Mesendoderm (in vitro differentiated cells): ENCODE measurements around the gene IARS1.

Source experiments
- DNase-seq: peaks from one replicate; pipeline ENCODE4 v3.0.0; 2013
- H2AK5ac ChIP-seq: 2 replicates; pipeline ENCODE4 v1.6.1; 2013; ENCODE audit warnings: low read length, inconsistent platforms
- H2BK120ac ChIP-seq: 2 replicates; pipeline ENCODE4 v1.6.1; 2013; ENCODE audit warnings: low read depth, mild to moderate bottlenecking, low read length, moderate library complexity, mixed read lengths
- H2BK15ac ChIP-seq: replicated peaks from 2 replicates; pipeline ENCODE4 v1.6.1; 2013; ENCODE audit warnings: low read depth, mild to moderate bottlenecking, moderate library complexity
- H2BK5ac ChIP-seq: 2 replicates; pipeline ENCODE4 v1.6.1; 2013; ENCODE audit warnings: low read length, inconsistent platforms
- H3K18ac ChIP-seq: 2 replicates; pipeline ENCODE4 v1.6.1; 2013; ENCODE audit warnings: mild to moderate bottlenecking, low read length, mixed read lengths
- H3K23ac ChIP-seq: one replicate; pipeline ENCODE4 v1.6.1; 2013; ENCODE audit warnings: low read length
- H3K27ac ChIP-seq: 2 replicates; pipeline ENCODE4 v1.5.1; 2013; ENCODE audit warnings: low read depth, mild to moderate bottlenecking, inconsistent platforms, low read length, moderate library complexity
- H3K27me3 ChIP-seq: 2 replicates; pipeline ENCODE4 v1.6.1; 2013; ENCODE audit warnings: low read length, control low read depth, mild to moderate bottlenecking, inconsistent platforms; ENCODE audit not compliant: insufficient read depth, poor library complexity
- H3K36me3 ChIP-seq: 2 replicates; pipeline ENCODE4 v1.6.1; 2013; ENCODE audit warnings: low read length, inconsistent platforms; ENCODE audit not compliant: control insufficient read depth, insufficient read depth
- H3K4ac ChIP-seq: one replicate; pipeline ENCODE4 v1.6.1; 2013; ENCODE audit warnings: low read depth, mild to moderate bottlenecking, low read length, moderate library complexity
- H3K4me1 ChIP-seq: 2 replicates; pipeline ENCODE4 v1.6.1; 2013; ENCODE audit warnings: low read depth, low read length, inconsistent platforms; ENCODE audit not compliant: control insufficient read depth
- H3K4me2 ChIP-seq: 2 replicates; pipeline ENCODE4 v1.6.1; 2013; ENCODE audit warnings: low read length
- H3K4me3 ChIP-seq: 2 replicates; pipeline ENCODE4 v1.5.1; 2013; ENCODE audit warnings: mild to moderate bottlenecking, low read length
- H3K56ac ChIP-seq: one replicate; pipeline ENCODE4 v1.6.1; 2013; ENCODE audit warnings: low read length
- H3K79me1 ChIP-seq: 2 replicates; pipeline ENCODE4 v1.6.1; 2013; ENCODE audit warnings: low read length, inconsistent platforms
- H3K79me2 ChIP-seq: 2 replicates; pipeline ENCODE4 v1.6.1; 2013; ENCODE audit warnings: mild to moderate bottlenecking, low read length; ENCODE audit not compliant: control insufficient read depth, insufficient read depth
- H3K9ac ChIP-seq: 2 replicates; pipeline ENCODE4 v1.6.1; 2013; ENCODE audit warnings: low read length, inconsistent platforms
- H4K5ac ChIP-seq: one replicate; pipeline ENCODE4 v1.6.1; 2013; ENCODE audit warnings: low read length
- H4K8ac ChIP-seq: one replicate; pipeline ENCODE4 v1.6.1; 2013; ENCODE audit warnings: low read depth, mild to moderate bottlenecking, control low read depth, low read length, moderate library complexity
- WGBS: extraction: QIAGEN DNeasy Blood & Tissue Kit; methylation state at CpG from one replicate; pipeline ENCODE4 v1.1.7; 2013; ENCODE audit warnings: low lambda C conversion rate, missing lambda C conversion rate; ENCODE audit not compliant: insufficient coverage; ENCODE audit errors: extremely low coverage; 5-methylcytosine and 5-hydroxymethylcytosine counted together

IARS1 gene

DNA sequence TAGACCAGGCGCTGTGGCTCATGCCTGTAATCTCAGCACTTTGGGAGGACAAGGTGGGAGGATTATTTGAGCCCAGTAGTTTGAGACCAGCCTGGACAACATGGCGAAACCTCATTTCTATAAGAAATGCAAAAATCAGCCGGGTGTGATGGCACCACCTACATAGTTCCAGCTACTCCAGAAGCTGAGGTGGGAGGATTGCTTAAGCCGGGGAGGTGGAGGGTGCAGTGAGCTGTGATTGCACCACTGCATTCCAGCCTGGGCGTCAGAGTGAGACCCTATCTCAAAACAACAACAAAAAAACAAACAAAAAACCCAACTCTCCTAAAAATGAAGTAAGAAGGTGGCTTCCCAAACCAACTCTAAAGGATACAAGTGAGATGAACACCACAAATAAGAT is 23.0 kb downstream of the IARS1 start:
- Histone ChIP-seq H3K18ac (no peak overlapping the region), H3K4me1 (no peaks in the 10 kb centered on the region), H3K4me3 (no peak overlapping the region), H3K27me3 (no peaks in the 10 kb centered on the region), H2BK15ac (no peak overlapping the region), H3K23ac (no peak overlapping the region), H3K27ac (no peak overlapping the region), H3K56ac (no peak overlapping the region), H2AK5ac (no peak overlapping the region), H3K36me3 (peaks cover 36% of the 10 kb centered on the region), H3K4ac (no peak overlapping the region), H4K8ac (no peak overlapping the region), H4K5ac (no peak overlapping the region), H2BK5ac (no peak overlapping the region), H3K4me2 (no peak overlapping the region), H3K9ac (no peak overlapping the region), H2BK120ac (no peak overlapping the region), H3K79me2 (peaks cover 4% of the 10 kb centered on the region), H3K79me1 (peaks cover 6% of the 10 kb centered on the region)
- no peak for DNase-seq
- no CpG with 5 or more reads among the region's 5 CpGs for WGBS

DNA sequence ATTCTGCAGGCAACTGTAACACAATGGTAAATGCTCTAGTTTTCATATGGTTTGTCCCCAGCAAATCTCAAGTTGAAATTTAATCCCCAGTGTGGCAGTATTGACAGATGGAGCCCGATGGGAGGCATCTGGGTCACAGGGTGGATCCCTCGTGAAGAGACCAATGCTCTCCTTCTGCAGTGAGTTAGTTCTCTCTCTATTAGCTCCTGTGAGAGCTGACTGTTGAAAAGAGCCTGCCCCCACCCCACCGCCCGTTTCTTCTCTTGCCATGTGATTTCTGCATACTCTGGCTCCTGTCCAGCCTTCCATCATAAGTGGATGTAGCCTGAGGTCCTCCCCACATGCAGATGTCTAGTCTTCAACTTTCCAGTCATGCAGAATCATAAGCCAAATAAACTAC is 27.0 kb downstream of the IARS1 start:
- Histone ChIP-seq H3K4me2 (no peak overlapping the region), H3K9ac (no peak overlapping the region), H3K79me1 (peaks cover 4% of the 10 kb centered on the region), H3K23ac (no peak overlapping the region), H3K4me1 (no peaks in the 10 kb centered on the region), H3K4me3 (no peak overlapping the region), H3K18ac (no peak overlapping the region), H2AK5ac (no peak overlapping the region), H2BK120ac (no peak overlapping the region), H2BK15ac (no peak overlapping the region), H3K27ac (no peak overlapping the region), H3K79me2 (peaks cover 2% of the 10 kb centered on the region), H4K5ac (no peak overlapping the region), H4K8ac (no peak overlapping the region), H3K27me3 (no peaks in the 10 kb centered on the region), H3K36me3 (peaks cover 39% of the 10 kb centered on the region), H3K56ac (no peak overlapping the region), H2BK5ac (no peak overlapping the region), H3K4ac (no peak overlapping the region)
- DNase-seq = no peak
- WGBS = no CpG with 5 or more reads among the region's 4 CpGs

DNA sequence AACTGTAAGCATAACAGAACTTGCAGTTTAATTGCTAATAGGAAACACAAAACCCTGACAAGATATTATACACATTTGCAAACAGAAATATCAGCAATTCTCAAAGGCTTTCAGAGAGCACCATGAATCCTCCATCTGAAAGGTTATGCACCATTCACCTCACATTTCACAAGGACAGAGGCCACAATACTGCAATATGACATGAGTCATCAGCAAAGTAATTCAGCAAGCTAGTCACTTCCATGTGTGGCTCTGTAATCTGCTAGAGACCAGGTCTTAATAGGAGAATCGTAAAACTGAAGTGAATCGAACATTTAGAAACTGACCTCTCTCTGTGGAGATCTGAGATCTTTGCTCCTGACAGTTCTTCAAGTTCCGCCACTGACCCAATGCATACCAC is 28.3 kb downstream of the IARS1 start:
- Histone ChIP-seq H3K56ac (no peak overlapping the region), H3K79me1 (peaks cover 4% of the 10 kb centered on the region), H2BK120ac (no peak overlapping the region), H2AK5ac (no peak overlapping the region), H3K36me3 (peaks cover 37% of the 10 kb centered on the region), H3K4me1 (no peaks in the 10 kb centered on the region), H3K79me2 (peaks cover 2% of the 10 kb centered on the region), H3K4me3 (no peak overlapping the region), H3K4me2 (no peak overlapping the region), H3K23ac (no peak overlapping the region), H4K8ac (no peak overlapping the region), H3K9ac (no peak overlapping the region), H3K27me3 (no peaks in the 10 kb centered on the region), H3K4ac (no peak overlapping the region), H2BK15ac (no peak overlapping the region), H3K18ac (no peak overlapping the region), H2BK5ac (no peak overlapping the region), H3K27ac (no peak overlapping the region), H4K5ac (no peak overlapping the region)
- no peak for DNase-seq
- no CpG with 5 or more reads among the region's 3 CpGs for WGBS

DNA sequence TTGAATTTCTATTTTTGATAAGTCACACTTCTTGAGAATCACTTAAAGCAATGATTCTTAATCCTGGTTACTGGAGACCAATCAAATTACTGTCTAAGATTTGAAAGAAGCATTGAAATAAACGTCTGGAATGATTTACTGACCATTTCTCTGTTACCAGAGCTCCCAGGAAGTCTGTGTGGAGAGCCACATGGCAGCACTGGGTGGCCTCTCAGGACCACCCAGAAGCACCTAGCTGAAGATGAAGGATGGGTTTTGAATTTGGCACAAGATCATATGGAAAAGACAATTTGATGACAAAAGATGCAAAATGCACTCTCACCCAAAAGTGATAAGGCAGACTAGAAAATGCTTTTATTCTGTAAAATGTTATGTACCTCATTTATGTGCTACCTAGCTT is 30.4 kb downstream of the IARS1 start:
- no peaks in the 10 kb centered on the region for H3K27me3 ChIP-seq
- no peak overlapping the region for H3K4ac ChIP-seq
- no peak overlapping the region for H3K4me3 ChIP-seq
- H3K36me3 ChIP-seq = peaks cover 34% of the 10 kb centered on the region
- no peak overlapping the region for H3K27ac ChIP-seq
- H2AK5ac ChIP-seq = no peak overlapping the region
- H3K18ac ChIP-seq = no peak overlapping the region
- WGBS = no CpG with 5 or more reads among the region's 1 CpG
- H3K79me1 ChIP-seq = peaks cover 5% of the 10 kb centered on the region
- no peak overlapping the region for H4K5ac ChIP-seq
- H2BK5ac ChIP-seq = no peak overlapping the region
- H3K4me1 ChIP-seq = no peaks in the 10 kb centered on the region
- no peak for DNase-seq
- no peak overlapping the region for H3K9ac ChIP-seq
- H3K23ac ChIP-seq = no peak overlapping the region
- no peak overlapping the region for H3K4me2 ChIP-seq
- H2BK120ac ChIP-seq = no peak overlapping the region
- H2BK15ac ChIP-seq = no peak overlapping the region
- no peaks in the 10 kb centered on the region for H3K79me2 ChIP-seq
- no peak overlapping the region for H3K56ac ChIP-seq
- no peak overlapping the region for H4K8ac ChIP-seq

DNA sequence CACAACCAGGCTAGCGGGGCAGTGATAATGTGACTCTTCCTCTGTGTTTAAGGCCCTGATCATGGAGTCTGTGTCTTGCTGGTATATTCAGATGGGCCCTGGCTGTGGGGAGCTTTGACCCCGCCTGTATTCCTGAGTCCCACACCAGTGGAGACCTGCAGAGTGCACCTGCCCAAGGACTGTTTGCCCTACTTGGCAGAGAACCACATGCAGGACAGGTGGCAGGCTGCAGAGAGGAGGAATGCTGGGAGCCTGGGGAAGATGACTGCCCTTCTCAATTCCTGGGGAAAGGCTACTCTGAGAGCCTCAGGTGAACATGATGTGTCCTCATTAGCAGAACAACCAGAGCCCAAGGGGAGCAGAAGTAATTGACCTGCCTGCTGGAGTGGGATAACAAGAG is 36.2 kb downstream of the IARS1 start:
- H3K79me2 ChIP-seq = no peaks in the 10 kb centered on the region
- H4K8ac ChIP-seq = no peak overlapping the region
- no peak overlapping the region for H2BK120ac ChIP-seq
- no peak overlapping the region for H3K56ac ChIP-seq
- no peak overlapping the region for H3K23ac ChIP-seq
- no peak overlapping the region for H3K27ac ChIP-seq
- no peak overlapping the region for H2BK15ac ChIP-seq
- no peak overlapping the region for H2AK5ac ChIP-seq
- no peak overlapping the region for H2BK5ac ChIP-seq
- H3K18ac ChIP-seq = no peak overlapping the region
- WGBS = no CpG with 5 or more reads among the region's 2 CpGs
- no peak for DNase-seq
- no peaks in the 10 kb centered on the region for H3K27me3 ChIP-seq
- no peak overlapping the region for H3K4ac ChIP-seq
- no peaks in the 10 kb centered on the region for H3K4me1 ChIP-seq
- H3K79me1 ChIP-seq = peaks cover 7% of the 10 kb centered on the region
- no peak overlapping the region for H3K4me3 ChIP-seq
- H3K36me3 ChIP-seq = peaks cover 35% of the 10 kb centered on the region
- H4K5ac ChIP-seq = no peak overlapping the region
- H3K4me2 ChIP-seq = no peak overlapping the region
- H3K9ac ChIP-seq = no peak overlapping the region
